Bronchial epithelial cell (primary cell): ENCODE data around the gene GRIA4. TPM values are rescaled to one million over a fixed set of nuclear protein-coding genes. Genes with fewer than 3 reads are reported as not detected.
A peak's percentile ranks its signal among the peaks of the same experiment; 100 is the strongest.
"Not testable (repeated sequence)": the region's sequence is repeated elsewhere in the genome, so short reads cannot be mapped to it uniquely, and the experiment has no call there.

ENCODE experiments used
- DNase-seq: peaks from one replicate; pipeline ENCODE4 v3.0.0-alpha.2; 2010; ENCODE audit warnings: low read depth
- FAIRE-seq: peaks from 2 replicates; lab custom pipeline; 2011; peaks lifted over from hg19 to GRCh38; lab: Jason Lieb, UNC
- H3K27me3 ChIP-seq: 2 replicates; pipeline ENCODE4 v1.5.1; 2011; ENCODE audit warnings: low read length; ENCODE audit not compliant: control insufficient read depth, insufficient read depth
- H3K36me3 ChIP-seq: 2 replicates; pipeline ENCODE4 v1.5.1; 2011; ENCODE audit warnings: low read length; ENCODE audit not compliant: control insufficient read depth, insufficient read depth
- H3K4me3 ChIP-seq: 2 replicates; pipeline ENCODE4 v1.5.1; 2011; ENCODE audit warnings: mild to moderate bottlenecking, low read depth, low read length, control low read depth
- CTCF ChIP-seq: IDR thresholded peaks from 2 replicates; pipeline ENCODE4 v1.5.1; 2011; ENCODE audit warnings: mild to moderate bottlenecking, moderate library complexity, low read length, control low read depth, inconsistent platforms; ENCODE audit not compliant: insufficient read depth, severe bottlenecking
- total RNA-seq: library from RNA; depleted of rRNA; stranded (reverse); fragments of >200 nt; gene quantifications from 2 replicates; pipeline ENCODE4 v1.2.1, GENCODE V29; 2014

Gene GRIA4
- total RNA-seq, 1 donor from 2014 or later, result not detected

DNA sequence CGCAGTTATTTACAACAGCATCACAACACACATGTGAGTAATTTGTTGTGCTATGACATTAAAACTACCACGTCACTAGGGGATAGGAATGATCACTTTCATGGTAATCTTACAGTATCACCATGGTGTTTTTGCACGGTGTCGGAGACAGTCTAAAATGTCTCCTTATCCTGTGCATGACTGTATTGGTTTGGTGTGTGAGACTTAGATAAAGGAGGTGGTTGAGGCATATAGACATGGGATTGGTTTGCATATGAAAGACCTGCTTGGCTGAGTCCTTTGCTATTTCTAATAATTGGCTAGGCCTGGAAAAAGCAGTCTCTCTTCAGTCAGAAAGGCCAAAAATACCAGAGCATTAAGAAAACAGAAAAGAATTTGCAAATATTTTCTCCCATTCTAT, 382.0 kb downstream of the GRIA4 start:
- FAIRE-seq (no peak), DNase-seq (no peak)
- Histone ChIP-seq H3K4me3 (no peak overlapping the region), H3K27me3 (no peaks in the 10 kb centered on the region), H3K36me3 (no peaks in the 10 kb centered on the region)
- no peak for TF ChIP-seq CTCF

DNA sequence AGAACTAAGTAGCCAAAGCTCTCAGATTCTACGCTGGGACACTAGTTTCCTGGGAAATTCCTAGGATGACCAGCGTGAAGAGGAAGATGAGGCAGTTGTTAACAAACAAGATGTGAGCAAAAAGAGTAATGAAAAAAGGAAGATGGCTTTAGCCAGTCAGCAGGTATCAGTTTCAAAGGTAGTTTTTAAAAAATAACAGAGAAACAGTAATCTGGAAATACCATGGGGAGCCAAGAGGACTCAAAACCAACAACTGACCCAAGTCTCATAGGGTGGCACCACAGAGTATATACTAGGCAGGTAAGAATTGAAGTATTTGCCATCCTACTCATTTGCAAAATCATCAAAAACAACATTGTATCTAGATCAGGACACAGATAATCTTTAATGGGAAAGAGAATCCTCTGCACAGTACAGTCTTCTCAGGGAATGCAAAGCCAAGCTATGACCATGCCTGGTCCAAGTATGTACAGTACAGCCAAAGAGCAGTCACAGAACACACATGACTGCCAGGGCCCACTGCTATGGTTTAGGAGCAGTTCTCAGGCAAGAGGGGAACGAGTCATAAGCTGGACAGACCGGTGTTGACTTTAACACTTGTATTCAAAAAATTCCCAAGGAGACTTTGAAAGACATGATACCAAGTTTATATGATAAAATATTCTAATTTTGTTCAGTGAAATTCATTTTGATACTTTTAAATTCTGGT, 391.6 kb downstream of the GRIA4 start:
- Histone ChIP-seq H3K36me3 (no peaks in the 10 kb centered on the region), H3K27me3 (no peaks in the 10 kb centered on the region), H3K4me3 (no peak overlapping the region)
- TF ChIP-seq CTCF, result no peak
- DNase-seq (peak; percentile 23), FAIRE-seq (no peak)

DNA sequence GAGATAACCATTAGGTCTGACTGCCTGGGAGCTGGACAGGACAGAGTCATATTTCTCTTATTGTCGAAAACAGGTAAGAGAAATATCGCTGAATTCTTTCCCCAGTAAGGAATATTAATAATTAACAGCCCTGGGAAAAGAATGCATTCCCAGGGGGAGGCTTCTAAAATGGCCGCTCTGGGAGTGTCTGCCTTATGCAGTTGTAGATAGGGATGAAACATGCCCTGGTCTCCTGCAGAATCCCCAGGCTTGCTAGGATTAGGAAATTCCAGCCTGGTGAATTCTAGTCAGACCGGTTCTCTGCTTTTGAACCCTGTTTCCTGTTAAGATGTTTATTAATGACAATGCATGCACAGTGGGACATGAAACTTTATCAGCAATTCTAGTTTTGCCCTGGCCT, 393.2 kb downstream of the GRIA4 start:
- not testable (repeated sequence) for H3K36me3 ChIP-seq, H3K4me3 ChIP-seq, FAIRE-seq

GRCh38 chr11:106011481-106011880, 401.6 kb downstream of the GRIA4 start:
- no peak for FAIRE-seq
- H3K36me3 ChIP-seq, result peaks cover 3% of the 10 kb centered on the region

More for the DNA sequence above, 393.2 kb downstream of the GRIA4 start:
- not testable (repeated sequence) for DNase-seq, H3K27me3 ChIP-seq

GRCh38 chr11:106012744-106013143, 402.9 kb downstream of the GRIA4 start:
- FAIRE-seq (no peak), DNase-seq (peak; percentile 66)
- Histone ChIP-seq H3K4me3 (no peak overlapping the region), H3K27me3 (no peaks in the 10 kb centered on the region), H3K36me3 (peaks cover 4% of the 10 kb centered on the region)
- no peak for TF ChIP-seq CTCF

More at GRCh38 chr11:106011481-106011880, 401.6 kb downstream of the GRIA4 start:
- DNase-seq, result no peak
- H3K27me3 ChIP-seq, result no peaks in the 10 kb centered on the region
- TF ChIP-seq CTCF, result no peak
- H3K4me3 ChIP-seq, result no peak overlapping the region

DNA sequence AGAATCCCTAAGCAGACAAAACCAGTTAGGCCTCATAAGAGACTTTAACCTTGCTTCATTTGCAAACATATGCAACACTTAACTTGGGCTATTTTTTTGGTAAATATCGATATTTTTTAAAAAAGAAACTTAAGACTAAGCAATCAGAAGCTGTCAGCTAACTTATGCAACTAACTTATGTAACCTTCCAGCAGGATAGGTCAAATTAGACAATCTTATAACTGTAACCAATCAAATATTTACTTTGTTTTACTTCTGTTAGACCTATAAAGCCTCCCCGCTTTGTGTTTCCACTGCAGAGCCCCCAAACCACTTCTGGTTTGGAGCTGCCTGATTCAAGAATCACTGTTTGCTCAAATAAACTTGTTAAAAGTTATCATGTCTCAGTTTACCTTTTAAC, 404.2 kb downstream of the GRIA4 start:
- FAIRE-seq, result no peak

More for the DNA sequence above, 404.2 kb downstream of the GRIA4 start:
- no peak for DNase-seq
- H3K36me3 ChIP-seq, result peaks cover 4% of the 10 kb centered on the region
- H3K27me3 ChIP-seq, result no peaks in the 10 kb centered on the region
- no peak for TF ChIP-seq CTCF
- H3K4me3 ChIP-seq, result no peak overlapping the region
